Measurements from ENCODE around the gene POTEE.
"Not testable (repeated sequence)": the region's sequence is repeated elsewhere in the genome, so short reads cannot be mapped to it uniquely, and the experiment has no call there.

POTEE gene

GRCh38 chr2:131178721-131179418 is 30.5 kb upstream of the POTEE start:
- no CpG with 5 or more reads among the region's 15 CpGs for WGBS, 2 donors (ENCODE audit: extremely low coverage in 2 of 2, insufficient read length in 2 of 2, insufficient replicate concordance in 1 of 2)
- H3K9me3 ChIP-seq (replicated peaks in 1 of 2; ENCODE audit: control insufficient read depth in 2 of 2, insufficient read depth in 1 of 2, low read depth in 1 of 2, low read length in 2 of 2); H3K27me3 ChIP-seq (ENCODE audit: control insufficient read depth in 3 of 3, insufficient read depth in 3 of 3, low read depth in 1 of 3, low read length in 3 of 3); H2AK5ac ChIP-seq (ENCODE audit: low read depth, low read length); H3K36me3 ChIP-seq (replicated peaks in 1 of 2; ENCODE audit: control insufficient read depth in 2 of 2, insufficient read depth in 2 of 2, low read length in 2 of 2); H4K8ac ChIP-seq (ENCODE audit: low read depth, low read length); H3K18ac ChIP-seq (ENCODE audit: low read length); H2AFZ ChIP-seq (ENCODE audit: low read length); H2BK120ac ChIP-seq (ENCODE audit: low read depth, low read length); H3K4ac ChIP-seq (ENCODE audit: low read length); H3K14ac ChIP-seq (ENCODE audit: low read length); H2BK15ac ChIP-seq (ENCODE audit: low read length); H3K4me2 ChIP-seq (ENCODE audit: insufficient read depth, low read length, poor library complexity, severe bottlenecking); H3K79me1 ChIP-seq (ENCODE audit: low read depth, low read length); H2BK5ac ChIP-seq (ENCODE audit: low read length); H3K23ac ChIP-seq (ENCODE audit: low read depth, low read length, poor library complexity); H2BK12ac ChIP-seq (ENCODE audit: low read length); H3K9ac ChIP-seq (ENCODE audit: low read depth, low read length, poor library complexity); H3K4me1 ChIP-seq (ENCODE audit: control insufficient read depth in 2 of 2, insufficient read depth in 1 of 2, low read depth in 1 of 2, low read length in 2 of 2); H3K27ac ChIP-seq (replicated peaks; ENCODE audit: low read length); DNase-seq (ENCODE audit: low spot score); H4K91ac ChIP-seq (ENCODE audit: low read depth, low read length, poor library complexity); H3K4me3 ChIP-seq (ENCODE audit: low read length in 2 of 2): not testable (repeated sequence)

GRCh38 chr2:131181451-131181850 is 27.9 kb upstream of the POTEE start:
- not testable (repeated sequence) for DNase-seq (ENCODE audit: low spot score); H3K14ac ChIP-seq (ENCODE audit: low read length); H3K27me3 ChIP-seq (ENCODE audit: control insufficient read depth in 3 of 3, insufficient read depth in 3 of 3, low read depth in 1 of 3, low read length in 3 of 3); H2BK15ac ChIP-seq (ENCODE audit: low read length); H2BK120ac ChIP-seq (ENCODE audit: low read depth, low read length); H3K4me2 ChIP-seq (ENCODE audit: insufficient read depth, low read length, poor library complexity, severe bottlenecking); H2BK5ac ChIP-seq (ENCODE audit: low read length); H3K79me1 ChIP-seq (ENCODE audit: low read depth, low read length); H3K18ac ChIP-seq (ENCODE audit: low read length); H3K9me3 ChIP-seq (replicated peaks in 1 of 2; ENCODE audit: control insufficient read depth in 2 of 2, insufficient read depth in 1 of 2, low read depth in 1 of 2, low read length in 2 of 2); H3K4me3 ChIP-seq (ENCODE audit: low read length in 2 of 2); H2AFZ ChIP-seq (ENCODE audit: low read length); H3K4me1 ChIP-seq (ENCODE audit: control insufficient read depth in 2 of 2, insufficient read depth in 1 of 2, low read depth in 1 of 2, low read length in 2 of 2); H3K23ac ChIP-seq (ENCODE audit: low read depth, low read length, poor library complexity); H4K8ac ChIP-seq (ENCODE audit: low read depth, low read length); H4K91ac ChIP-seq (ENCODE audit: low read depth, low read length, poor library complexity); H2BK12ac ChIP-seq (ENCODE audit: low read length); H3K36me3 ChIP-seq (replicated peaks in 1 of 2; ENCODE audit: control insufficient read depth in 2 of 2, insufficient read depth in 2 of 2, low read length in 2 of 2); H3K27ac ChIP-seq (replicated peaks; ENCODE audit: low read length); H3K4ac ChIP-seq (ENCODE audit: low read length); H3K9ac ChIP-seq (ENCODE audit: low read depth, low read length, poor library complexity); H2AK5ac ChIP-seq (ENCODE audit: low read depth, low read length)
- no CpG with 5 or more reads among the region's 4 CpGs for WGBS, 2 donors (ENCODE audit: extremely low coverage in 2 of 2, insufficient read length in 2 of 2, insufficient replicate concordance in 1 of 2)

DNA sequence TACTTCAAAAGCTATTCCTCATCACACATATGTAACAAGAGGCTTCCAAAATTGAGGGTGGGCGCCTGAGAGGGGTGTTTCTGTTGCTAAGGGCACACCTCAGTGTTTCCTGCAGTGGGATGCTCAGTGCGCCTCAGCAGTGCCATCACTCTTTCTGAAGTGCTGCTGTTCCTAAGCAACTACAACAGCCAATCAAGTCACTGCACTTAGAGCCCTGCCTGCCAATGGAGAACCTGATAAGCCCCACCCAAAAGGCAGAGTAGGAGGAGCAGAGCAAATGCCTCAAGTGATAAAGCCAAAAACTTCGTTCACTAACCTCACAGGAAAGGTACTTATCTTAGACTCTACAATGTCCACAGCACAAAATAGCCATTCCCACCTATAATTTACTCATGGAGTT is 15.9 kb upstream of the POTEE start:
- H2BK120ac ChIP-seq (ENCODE audit: low read depth, low read length); H3K4ac ChIP-seq (ENCODE audit: low read length); H2BK5ac ChIP-seq (ENCODE audit: low read length); H3K79me1 ChIP-seq (ENCODE audit: low read depth, low read length); H2AK5ac ChIP-seq (ENCODE audit: low read depth, low read length); H3K4me2 ChIP-seq (ENCODE audit: insufficient read depth, low read length, poor library complexity, severe bottlenecking); H3K9me3 ChIP-seq (replicated peaks in 1 of 2; ENCODE audit: control insufficient read depth in 2 of 2, insufficient read depth in 1 of 2, low read depth in 1 of 2, low read length in 2 of 2); H3K9ac ChIP-seq (ENCODE audit: low read depth, low read length, poor library complexity); H3K18ac ChIP-seq (ENCODE audit: low read length); H3K14ac ChIP-seq (ENCODE audit: low read length); H3K4me3 ChIP-seq (ENCODE audit: low read length in 2 of 2); H3K23ac ChIP-seq (ENCODE audit: low read depth, low read length, poor library complexity); H3K27me3 ChIP-seq (ENCODE audit: control insufficient read depth in 3 of 3, insufficient read depth in 3 of 3, low read depth in 1 of 3, low read length in 3 of 3); DNase-seq (ENCODE audit: low spot score); H2AFZ ChIP-seq (ENCODE audit: low read length); H2BK12ac ChIP-seq (ENCODE audit: low read length); H3K4me1 ChIP-seq (ENCODE audit: control insufficient read depth in 2 of 2, insufficient read depth in 1 of 2, low read depth in 1 of 2, low read length in 2 of 2); H3K27ac ChIP-seq (replicated peaks; ENCODE audit: low read length); H3K36me3 ChIP-seq (replicated peaks in 1 of 2; ENCODE audit: control insufficient read depth in 2 of 2, insufficient read depth in 2 of 2, low read length in 2 of 2); H2BK15ac ChIP-seq (ENCODE audit: low read length); H4K8ac ChIP-seq (ENCODE audit: low read depth, low read length); H4K91ac ChIP-seq (ENCODE audit: low read depth, low read length, poor library complexity): not testable (repeated sequence)
- WGBS, 2 donors (ENCODE audit: extremely low coverage in 2 of 2, insufficient read length in 2 of 2, insufficient replicate concordance in 1 of 2), result no CpG with 5 or more reads among the region's 3 CpGs

- WGBS, 2 donors (ENCODE audit: extremely low coverage in 2 of 2, insufficient read length in 2 of 2, insufficient replicate concordance in 1 of 2), result no CpG with 5 or more reads among the region's 2 CpGs
- H2BK120ac ChIP-seq (ENCODE audit: low read depth, low read length); H3K4ac ChIP-seq (ENCODE audit: low read length); H2AFZ ChIP-seq (ENCODE audit: low read length); H3K4me1 ChIP-seq (ENCODE audit: control insufficient read depth in 2 of 2, insufficient read depth in 1 of 2, low read depth in 1 of 2, low read length in 2 of 2); H4K8ac ChIP-seq (ENCODE audit: low read depth, low read length); H2BK15ac ChIP-seq (ENCODE audit: low read length); H3K4me3 ChIP-seq (ENCODE audit: low read length in 2 of 2); H3K79me1 ChIP-seq (ENCODE audit: low read depth, low read length); H2BK12ac ChIP-seq (ENCODE audit: low read length); H2BK5ac ChIP-seq (ENCODE audit: low read length); H3K9ac ChIP-seq (ENCODE audit: low read depth, low read length, poor library complexity); H3K14ac ChIP-seq (ENCODE audit: low read length); H3K18ac ChIP-seq (ENCODE audit: low read length); H3K4me2 ChIP-seq (ENCODE audit: insufficient read depth, low read length, poor library complexity, severe bottlenecking); H2AK5ac ChIP-seq (ENCODE audit: low read depth, low read length); H3K23ac ChIP-seq (ENCODE audit: low read depth, low read length, poor library complexity); H4K91ac ChIP-seq (ENCODE audit: low read depth, low read length, poor library complexity); H3K27ac ChIP-seq (replicated peaks; ENCODE audit: low read length); DNase-seq (ENCODE audit: low spot score); H3K9me3 ChIP-seq (replicated peaks in 1 of 2; ENCODE audit: control insufficient read depth in 2 of 2, insufficient read depth in 1 of 2, low read depth in 1 of 2, low read length in 2 of 2); H3K27me3 ChIP-seq (ENCODE audit: control insufficient read depth in 3 of 3, insufficient read depth in 3 of 3, low read depth in 1 of 3, low read length in 3 of 3): not testable (repeated sequence)
- H3K36me3 ChIP-seq (replicated peaks in 1 of 2; ENCODE audit: control insufficient read depth in 2 of 2, insufficient read depth in 2 of 2, low read length in 2 of 2), result peaks cover 0 to 11% of the 10 kb centered on the region in 2 donors
Measured at GRCh38 chr2:131196186-131196585, 13.2 kb upstream of the POTEE start.
